Measurements from ENCODE around the gene FOXA2.

FOXA2 gene

GRCh38 chr20:22583773-22584521, 425 bp downstream of the FOXA2 start:
- DNase-seq (ENCODE audit: low read depth): no peak

DNA sequence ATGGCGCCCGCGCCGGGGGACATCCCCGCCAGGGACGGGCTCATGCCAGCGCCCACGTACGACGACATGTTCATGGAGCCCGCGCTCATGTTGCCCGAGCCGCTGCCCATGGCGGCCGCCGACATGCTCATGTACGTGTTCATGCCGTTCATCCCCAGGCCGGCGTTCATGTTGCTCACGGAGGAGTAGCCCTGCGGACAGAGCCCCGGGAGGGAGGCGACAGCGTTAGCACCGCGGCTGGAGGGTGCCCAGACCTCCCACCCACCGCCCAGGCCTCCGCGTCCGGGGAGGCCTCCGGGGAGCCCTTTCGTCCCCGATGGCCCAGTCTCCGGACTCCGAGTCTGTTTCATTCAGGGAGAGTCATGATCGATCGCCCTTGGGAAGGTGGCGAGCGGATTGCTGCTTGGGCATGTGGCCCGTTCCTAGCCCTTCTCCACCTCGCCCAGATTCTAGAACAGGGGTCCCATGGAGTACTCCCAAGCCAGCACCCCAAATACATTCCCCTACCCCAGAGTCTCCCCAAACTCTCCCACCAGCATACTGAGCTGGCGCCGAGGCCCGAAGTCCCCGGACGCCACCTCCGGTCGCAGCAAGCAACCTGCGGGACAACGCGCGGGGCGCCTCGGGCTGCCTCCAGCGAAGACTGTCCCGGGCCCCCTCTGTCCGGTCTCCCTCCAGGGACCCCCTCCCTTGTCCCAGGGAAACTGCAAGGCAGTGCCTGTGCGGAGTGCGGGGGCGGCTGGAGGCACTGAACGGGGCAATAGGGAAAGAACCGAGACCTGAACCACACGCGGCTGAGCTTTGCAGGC, 1.2 kb downstream of the FOXA2 start:
- no peak for DNase-seq (ENCODE audit: low read depth)

GRCh38 chr20:22582386-22582963, 1.9 kb downstream of the FOXA2 start:
- no peak for DNase-seq (ENCODE audit: low read depth)

DNA sequence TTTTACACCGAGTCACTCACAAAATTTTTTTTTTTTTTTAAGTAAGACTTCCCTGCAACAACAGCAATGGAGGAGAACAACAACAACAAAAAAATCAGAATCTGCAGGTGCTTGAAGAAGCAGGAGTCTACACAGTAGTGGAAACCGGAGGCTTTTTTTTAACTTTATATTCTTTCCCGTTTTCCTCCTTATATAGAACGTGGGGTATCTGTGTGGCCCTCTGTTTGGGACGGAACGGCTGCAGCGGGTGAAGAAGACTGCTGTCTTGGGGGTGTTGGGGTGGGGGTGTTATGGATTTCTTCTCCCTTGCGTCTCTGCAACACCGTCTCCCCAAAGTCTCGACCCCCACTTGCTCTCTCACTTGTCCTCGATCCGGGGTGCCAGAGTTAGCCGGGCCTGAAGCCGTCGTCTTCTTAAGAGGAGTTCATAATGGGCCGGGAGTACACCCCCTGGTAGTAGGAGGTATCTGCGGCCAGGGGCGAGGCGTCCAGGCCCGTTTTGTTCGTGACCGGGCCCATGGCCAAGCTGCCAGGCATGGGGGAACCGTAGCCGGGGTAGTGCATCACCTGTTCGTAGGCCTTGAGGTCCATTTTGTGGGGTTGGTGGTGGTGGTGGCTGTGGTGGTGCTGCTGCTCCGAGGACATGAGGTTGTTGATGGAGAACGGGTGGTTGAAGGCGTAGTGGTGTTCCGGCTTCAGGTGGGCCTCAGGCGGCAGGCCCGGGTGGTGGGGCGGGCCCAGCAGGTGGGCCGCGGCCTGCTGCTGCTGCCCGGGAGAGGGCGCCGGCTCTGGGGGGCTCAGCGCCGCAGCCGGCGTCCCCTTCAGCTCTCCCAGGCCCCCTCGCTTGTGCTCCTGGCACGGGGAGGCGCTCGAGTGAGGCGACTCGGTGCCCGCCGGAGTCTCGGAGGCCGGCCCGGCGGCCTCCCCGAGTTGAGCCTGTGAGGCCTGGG, 2.7 kb downstream of the FOXA2 start:
- no peak for DNase-seq (ENCODE audit: low read depth)

DNA sequence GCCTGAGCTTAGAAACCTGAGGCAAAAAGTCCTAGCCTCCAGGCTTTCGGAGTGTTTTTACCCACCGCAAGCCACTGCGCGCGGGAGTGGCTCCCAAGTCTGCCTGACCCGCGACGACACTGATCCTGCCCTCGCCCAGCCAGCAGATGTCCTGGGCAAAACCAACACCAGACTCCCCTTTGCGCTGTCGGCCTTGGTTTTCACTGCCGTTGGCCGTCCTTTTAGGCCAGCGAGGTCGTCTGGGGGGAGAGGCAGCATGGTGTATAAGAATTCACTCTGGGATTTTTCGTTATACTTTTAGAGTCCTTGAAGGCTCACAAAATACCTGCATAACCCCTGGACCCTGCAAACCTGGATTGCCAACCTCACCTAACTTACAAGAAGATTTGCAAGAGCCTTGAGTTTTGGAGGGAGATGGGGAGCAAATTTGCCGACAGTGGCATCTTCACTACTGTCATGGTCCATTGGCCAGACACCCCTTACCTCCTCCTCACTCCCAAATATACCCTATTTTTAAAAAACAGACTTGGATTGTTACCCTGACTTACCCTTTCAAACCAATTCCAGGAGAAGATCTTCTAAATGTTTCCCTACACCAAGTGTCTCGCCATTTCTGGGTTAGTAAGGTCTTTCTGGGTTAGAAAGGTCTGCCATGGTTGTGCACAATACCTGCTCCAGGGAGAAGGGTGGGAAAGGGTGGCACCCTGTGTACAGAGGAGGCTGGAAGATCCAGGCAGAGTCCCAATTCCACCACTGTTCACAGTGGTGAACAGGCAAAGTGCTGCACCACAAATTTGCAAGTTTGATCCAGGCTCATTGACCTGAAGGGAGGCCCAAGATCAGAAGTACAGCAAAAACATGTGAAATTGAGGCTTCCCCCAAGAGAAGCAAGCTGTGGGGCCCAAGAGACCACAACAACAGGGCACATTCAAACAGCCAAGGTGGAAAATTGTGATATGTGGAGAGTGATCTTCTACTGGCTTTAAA, 4.4 kb downstream of the FOXA2 start:
- DNase-seq (ENCODE audit: low read depth): no peak

- no peak for DNase-seq (ENCODE audit: low read depth)
Observed at GRCh38 chr20:22579119-22579427, 5.3 kb downstream of the FOXA2 start.

DNA sequence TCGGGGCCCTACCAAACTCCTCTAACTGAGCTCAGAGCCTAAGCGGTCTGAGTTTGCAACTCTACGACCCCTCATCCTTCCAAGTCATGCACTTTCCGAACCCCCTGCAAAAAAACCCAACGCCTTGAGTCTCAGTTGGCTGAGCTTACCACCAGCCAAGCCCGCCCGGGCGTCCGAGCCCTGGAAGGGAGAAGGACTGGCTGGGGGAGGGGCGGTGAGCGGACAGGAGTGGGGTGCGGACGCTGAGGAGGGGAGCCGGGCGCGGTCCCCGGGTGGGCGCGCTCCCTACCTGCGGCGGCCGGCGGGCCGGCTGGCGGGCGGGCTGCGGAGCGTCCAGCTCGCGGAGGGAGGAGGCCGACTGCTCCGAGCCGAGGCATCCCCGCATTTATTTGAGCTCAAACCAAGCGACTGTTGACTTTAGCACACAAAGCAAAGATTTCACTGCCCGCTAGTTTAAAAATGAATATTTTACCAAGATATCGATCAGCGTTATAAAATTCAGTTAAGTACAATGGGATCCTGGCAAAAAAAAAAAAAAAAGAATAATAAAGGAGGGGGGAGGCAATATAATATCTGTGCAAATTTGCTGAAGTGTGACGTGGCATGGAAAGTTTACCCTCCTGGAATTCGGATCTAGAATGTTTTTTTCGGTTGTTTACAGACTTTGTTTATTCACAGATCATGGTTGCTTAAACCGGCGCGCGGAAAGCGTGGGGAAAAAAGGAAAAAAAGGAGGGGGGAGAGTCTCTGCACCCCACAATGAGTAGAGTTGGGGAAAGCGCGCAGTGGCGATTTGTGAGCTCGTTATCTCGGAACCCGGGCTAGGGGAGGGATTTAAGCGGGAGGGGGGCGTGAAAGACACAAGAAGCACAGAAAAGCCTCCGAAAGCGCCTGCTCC, 5.9 kb downstream of the FOXA2 start:
- no peak for DNase-seq (ENCODE audit: low read depth)

- no peak for DNase-seq (ENCODE audit: low read depth)
Observed at GRCh38 chr20:22577515-22578220, 6.7 kb downstream of the FOXA2 start.

DNA sequence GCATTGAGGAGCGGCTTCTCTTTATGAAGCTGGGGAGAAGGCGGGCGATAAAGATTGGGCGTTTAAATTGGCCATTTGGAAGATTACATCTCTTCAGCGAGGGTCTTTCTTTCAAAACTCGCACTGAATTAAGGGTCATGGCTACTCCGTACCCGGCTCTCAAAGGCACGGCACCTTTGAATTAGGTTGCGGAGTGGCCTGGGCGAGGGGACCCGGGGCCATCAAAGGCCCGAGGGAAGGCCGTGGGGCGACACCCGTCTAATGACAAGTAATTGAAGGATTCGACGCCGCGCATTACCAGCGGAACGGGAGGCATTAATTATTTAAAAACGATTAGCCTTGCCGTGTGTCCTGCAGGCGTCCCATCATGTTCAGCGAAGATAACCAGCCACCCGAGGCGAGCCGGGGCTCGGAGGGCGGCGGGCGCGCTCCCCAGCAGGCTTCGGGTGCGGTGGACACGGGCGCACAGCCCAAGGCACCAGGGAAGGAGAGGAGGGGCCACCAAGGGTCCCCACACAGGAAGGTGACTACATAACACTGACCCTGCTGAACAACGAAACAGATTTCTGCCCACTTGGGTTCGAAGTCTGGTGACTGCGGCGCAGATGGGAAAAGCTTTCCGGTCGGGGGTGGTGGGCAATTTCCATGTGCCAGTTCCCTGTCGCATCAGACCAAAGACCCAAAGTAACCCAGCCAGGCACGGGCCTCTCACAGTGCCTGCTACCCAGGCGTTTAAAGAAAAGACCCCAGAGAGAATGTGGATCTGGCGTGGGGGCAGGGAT, 7.4 kb downstream of the FOXA2 start:
- DNase-seq (ENCODE audit: low read depth): no peak

DNA sequence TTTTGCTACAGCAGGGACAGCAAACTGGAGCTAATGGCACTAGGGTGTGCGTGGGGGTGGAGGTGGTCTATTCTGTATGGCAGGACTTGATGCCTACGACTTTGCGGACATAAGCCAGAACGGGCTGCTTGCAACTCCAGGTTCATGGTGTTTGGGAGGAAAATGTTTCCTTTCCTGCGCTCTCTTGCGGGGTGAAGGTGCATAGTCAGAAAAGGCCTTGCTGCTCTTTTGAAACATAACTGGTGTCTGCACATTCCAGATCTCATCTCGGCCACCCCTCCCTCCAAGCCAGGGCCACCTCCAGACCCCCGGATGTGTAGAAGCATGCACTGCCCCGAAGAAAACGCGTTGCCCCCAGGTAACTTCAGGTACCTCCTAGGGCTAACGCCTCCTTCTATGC, 8.1 kb downstream of the FOXA2 start:
- DNase-seq (ENCODE audit: low read depth): no peak

- no peak for DNase-seq (ENCODE audit: low read depth)
Observed at GRCh38 chr20:22575737-22576136, 8.6 kb downstream of the FOXA2 start.

DNA sequence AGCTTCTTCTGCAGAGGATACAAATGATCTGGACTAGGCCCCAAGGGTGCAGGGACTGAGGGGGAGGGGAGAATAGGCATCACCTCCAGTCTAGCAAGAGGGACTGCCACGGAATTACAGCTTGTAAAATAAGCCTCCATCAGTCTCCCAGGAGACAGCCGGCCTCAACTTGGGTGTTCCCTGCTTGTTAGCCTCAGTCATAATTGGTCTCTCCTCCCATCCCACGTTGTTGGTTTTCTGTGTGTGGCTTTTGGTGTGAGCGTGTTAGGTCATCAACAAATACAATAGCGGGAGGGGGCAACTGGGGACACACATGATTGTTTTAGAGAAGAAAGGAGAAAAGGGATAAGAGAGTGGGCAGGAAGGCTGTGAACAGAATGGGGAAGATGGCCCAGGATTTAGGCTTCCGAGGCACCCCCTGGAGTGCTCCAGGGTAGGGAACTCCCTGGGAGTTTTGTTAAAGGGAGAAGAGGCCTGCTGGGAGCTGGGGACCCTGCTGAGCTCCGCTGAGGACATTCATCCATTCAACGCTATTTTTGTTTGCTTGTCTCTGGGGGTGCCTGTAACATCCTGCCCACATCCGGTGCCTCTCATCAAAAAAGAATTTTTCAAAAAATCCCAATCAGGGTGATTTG, 9.2 kb downstream of the FOXA2 start:
- DNase-seq (ENCODE audit: low read depth): no peak

- DNase-seq (ENCODE audit: low read depth): no peak
Observed at GRCh38 chr20:22574545-22575086, 9.8 kb downstream of the FOXA2 start.

DNA sequence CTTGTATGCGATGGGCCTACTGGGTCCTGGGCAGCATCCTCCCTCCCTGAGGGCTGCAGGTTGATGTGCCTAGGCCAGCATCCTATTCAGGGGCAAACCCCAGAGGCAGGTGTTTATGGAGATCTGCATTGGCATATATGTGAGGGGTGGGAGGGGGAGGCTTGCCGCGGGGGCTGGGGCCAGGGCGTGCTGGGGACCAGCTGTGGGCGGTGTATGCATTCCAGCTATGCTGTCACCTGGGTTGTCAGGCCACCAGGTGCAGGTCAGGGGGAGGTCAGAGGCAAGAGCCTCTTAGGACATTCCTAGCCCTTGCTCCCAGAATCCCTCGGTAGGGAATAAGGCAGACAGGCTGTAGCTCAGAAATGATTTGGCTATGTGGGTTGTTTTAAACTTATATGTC, 11.9 kb downstream of the FOXA2 start:
- no peak for DNase-seq (ENCODE audit: low read depth)

DNA sequence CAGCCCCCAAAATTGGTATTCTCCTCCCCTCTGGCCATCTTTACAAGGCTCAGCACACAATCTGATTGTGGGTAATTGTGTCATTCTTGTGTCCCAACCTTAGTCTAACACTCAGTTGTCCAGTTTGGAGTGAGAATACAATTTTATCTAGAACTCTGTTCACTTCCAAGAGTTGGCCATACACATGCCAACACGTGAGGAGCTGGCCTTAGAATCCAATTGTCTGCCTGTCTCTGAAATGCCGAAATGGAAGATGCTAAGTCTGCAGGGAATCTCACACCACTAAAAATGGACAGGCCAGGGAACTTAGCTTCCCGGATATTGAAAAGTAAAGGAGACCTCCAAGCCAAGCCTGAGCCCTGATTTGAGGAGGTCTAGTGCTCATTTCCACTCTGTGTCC, 12.3 kb downstream of the FOXA2 start:
- DNase-seq (ENCODE audit: low read depth): no peak

DNA sequence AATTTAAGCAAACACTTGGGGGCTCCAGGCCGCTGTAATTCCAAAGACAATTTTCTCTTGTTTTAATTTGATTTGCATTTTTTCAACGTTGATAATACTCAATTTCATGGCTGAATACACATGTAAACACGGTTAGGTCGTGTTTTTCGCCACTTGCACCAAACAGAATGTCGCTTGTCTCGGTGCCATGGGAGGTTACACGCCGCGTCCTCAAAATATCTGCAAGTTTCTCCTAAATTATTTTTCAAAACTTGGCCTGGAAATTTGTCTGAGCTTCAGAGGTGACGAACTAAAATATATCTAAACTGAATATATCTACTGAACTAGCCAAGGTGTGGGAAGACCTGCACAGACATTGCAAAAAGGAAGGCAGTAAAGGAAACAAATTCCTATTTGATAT, 15.0 kb downstream of the FOXA2 start:
- no peak for DNase-seq (ENCODE audit: low read depth)

GRCh38 chr20:22568872-22569344, 15.5 kb downstream of the FOXA2 start:
- DNase-seq (ENCODE audit: low read depth): no peak
